Duodenal mucosa (tissue), 2 donors: ENCODE results near the gene PLEKHG5.
A peak's percentile ranks its signal among the peaks of the same experiment; 100 is the strongest.

ENCODE experiments used
- H3K27ac ChIP-seq: one replicate; pipeline ENCODE4 v1.7.0; 2013; ENCODE audit warnings: low read depth, low read length
- H3K27me3 ChIP-seq, 2 donors: one replicate each; pipeline ENCODE4 v1.7.0; 2013; ENCODE audit warnings: low read length in 2 of 2, control low read depth in 1 of 2; ENCODE audit not compliant: insufficient read depth in 2 of 2, control insufficient read depth in 1 of 2
- H3K36me3 ChIP-seq, 2 donors: one replicate each; pipeline ENCODE4 v1.7.0; 2013; ENCODE audit warnings: low read length in 2 of 2, control low read depth in 1 of 2; ENCODE audit not compliant: insufficient read depth in 2 of 2, control insufficient read depth in 1 of 2
- H3K4me1 ChIP-seq, 2 donors: one replicate each; pipeline ENCODE4 v1.7.0; 2013; ENCODE audit warnings: low read length in 2 of 2, control low read depth in 1 of 2; ENCODE audit not compliant: insufficient read depth in 2 of 2, control insufficient read depth in 1 of 2
- H3K4me3 ChIP-seq, 2 donors: one replicate each; pipeline ENCODE4 v1.7.0; 2013; ENCODE audit warnings: low read length in 2 of 2, low read depth in 1 of 2
- H3K9ac ChIP-seq, 2 donors: one replicate each; pipeline ENCODE4 v1.7.0; 2013; ENCODE audit warnings: low read length in 2 of 2, low read depth in 1 of 2
- H3K9me3 ChIP-seq, 2 donors: one replicate each; pipeline ENCODE4 v1.7.0; 2013; ENCODE audit warnings: low read length in 2 of 2, control low read depth in 1 of 2; ENCODE audit not compliant: control insufficient read depth in 1 of 2

Gene PLEKHG5

DNA sequence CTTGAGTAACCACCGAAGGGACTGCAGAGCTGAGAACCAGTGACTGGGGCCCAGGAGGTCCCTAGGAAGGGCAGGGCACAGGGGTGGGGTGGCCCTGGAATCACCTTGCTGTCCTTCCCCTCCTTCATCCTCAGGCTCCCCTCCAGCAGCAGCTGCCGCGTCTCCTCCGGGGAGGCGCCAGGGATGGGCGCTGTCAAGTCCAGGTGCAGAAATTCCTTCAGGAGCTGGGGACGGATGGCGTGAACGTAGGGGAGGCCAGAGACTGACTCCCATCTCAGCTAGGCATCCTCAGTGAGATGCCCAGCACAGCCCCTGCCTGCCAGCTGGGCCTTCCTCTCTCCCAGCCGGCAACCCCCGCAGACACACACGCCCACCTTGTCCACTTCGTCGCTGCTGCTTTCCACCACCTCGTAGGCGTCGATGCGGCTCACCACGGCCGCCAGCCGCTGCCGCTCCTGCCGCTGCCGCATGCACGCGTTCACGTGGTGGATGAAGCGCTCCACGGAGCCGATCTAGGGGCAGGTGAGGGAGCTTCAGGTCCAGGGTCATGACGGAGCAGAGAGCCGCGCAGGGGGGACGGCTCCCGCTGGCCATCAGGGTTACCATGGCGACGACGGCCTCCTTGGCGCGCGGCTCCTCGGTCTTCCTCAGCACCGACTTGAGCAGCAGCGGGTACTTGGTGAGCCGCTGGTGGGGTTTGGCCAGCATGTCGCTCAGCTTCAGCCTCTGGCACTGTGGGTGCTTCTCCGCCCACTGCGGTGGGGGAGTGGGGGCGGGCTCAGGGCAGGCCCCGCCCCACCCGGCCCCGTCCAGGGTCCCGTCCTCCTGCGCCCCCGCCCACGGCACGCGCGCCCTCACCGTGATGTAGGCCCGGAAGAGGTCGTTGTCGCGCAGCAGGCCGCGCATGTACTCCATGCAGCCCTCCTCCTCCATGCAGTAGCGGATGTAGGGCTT is 21.1 kb downstream of the PLEKHG5 start:
- Histone ChIP-seq H3K4me3 (peak overlapping the region; percentile 42 to 67), H3K27me3 (no peaks in the 10 kb centered on the region), H3K27ac (no peak overlapping the region), H3K4me1 (peaks cover 19 to 22% of the 10 kb centered on the region in 2 donors), H3K9me3 (no peaks in the 10 kb centered on the region), H3K9ac (no peak overlapping the region), H3K36me3 (peaks cover 12 to 16% of the 10 kb centered on the region in 2 donors)

DNA sequence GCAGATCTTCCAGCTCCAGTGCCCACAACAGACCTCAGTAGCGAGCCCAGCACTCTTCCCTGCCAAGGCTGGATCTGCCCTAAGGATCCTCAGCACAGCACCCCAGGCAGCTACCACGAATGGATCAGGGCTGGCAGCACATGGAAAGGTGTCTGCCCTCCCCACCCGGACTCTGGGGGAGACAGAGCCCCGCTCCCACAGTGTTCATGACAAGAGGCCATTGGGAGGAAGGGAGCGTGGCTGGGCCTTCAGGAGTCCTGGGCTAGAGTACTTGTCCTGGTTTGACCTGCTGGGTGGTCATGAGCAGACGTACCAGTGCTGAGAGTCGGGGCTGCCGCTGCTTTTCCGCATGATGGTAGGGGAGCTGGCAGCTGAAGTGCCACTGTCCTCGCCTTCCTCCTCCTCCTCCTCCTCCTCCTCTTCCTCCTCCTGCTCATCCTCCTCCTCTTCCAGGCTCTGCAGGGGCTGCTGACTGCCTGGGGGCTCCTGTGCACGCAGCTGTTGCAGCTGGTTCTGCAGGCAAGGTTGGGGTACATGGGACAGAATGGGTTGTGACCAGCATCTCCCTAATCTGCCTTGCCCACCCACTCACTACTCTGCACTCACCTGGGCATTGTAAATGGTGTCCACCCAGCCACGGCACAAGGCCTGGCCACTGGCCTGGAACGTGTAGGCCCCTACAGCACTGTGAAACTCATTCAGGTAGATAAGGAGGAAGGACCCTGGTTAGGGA is 22.6 kb downstream of the PLEKHG5 start:
- no peak overlapping the region for H3K27ac ChIP-seq
- H3K4me1 ChIP-seq: peaks cover 16 to 28% of the 10 kb centered on the region in 2 donors
- H3K9ac ChIP-seq: no peak overlapping the region
- no peaks in the 10 kb centered on the region for H3K27me3 ChIP-seq
- H3K36me3 ChIP-seq: peaks cover 12 to 19% of the 10 kb centered on the region in 2 donors
- no peak overlapping the region for H3K4me3 ChIP-seq
- no peaks in the 10 kb centered on the region for H3K9me3 ChIP-seq

DNA sequence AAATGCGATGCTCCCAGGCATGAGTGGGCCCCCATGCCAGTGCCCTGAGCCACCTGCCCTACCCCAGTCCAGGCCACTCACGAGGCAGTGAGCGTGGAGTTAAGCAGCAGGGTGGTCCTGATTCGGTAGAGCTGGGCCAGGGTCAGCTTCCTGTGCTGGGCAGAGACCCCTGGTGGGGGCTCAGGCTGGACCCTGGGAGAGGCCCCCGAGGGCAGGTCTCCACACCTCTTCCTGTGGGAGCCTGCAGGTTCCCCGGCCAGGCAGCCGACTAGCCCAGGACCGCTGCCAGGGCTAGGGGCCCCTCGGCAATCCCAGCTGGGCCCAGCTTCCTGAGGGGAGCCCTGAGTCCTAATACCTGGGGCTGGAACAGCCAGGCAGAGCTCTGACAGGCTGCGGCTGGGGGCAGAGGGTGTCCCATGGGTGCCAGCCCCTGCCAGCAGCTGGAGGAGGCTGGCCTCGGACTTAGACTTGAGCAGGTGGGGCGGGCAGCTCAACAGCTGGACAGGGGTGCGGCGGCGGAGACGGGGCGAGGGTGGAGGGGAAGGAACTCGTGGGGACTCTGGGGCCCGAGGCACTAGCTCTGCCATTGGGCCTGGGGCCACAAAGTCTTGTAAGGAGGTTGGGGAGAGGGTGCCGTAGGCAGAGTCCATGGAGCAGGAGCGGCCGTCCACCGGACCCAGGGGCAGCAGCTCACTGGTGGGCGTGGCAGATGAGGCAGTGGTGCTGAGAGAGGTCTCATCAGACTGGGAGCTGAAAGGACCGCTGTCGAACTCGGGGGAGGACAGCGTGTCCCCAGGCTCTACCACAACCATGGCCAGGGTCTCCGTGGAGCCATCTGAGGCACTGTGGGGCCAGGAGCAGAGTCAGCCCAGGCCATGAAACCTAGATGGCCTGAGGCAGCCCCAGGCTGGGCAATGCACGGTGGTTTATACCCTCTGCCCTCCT is 23.5 kb downstream of the PLEKHG5 start:
- Histone ChIP-seq H3K4me1 (peaks cover 16 to 24% of the 10 kb centered on the region in 2 donors), H3K27me3 (no peaks in the 10 kb centered on the region), H3K4me3 (no peak overlapping the region), H3K9ac (no peak overlapping the region), H3K36me3 (peaks cover 12 to 20% of the 10 kb centered on the region in 2 donors), H3K27ac (no peak overlapping the region), H3K9me3 (no peaks in the 10 kb centered on the region)

DNA sequence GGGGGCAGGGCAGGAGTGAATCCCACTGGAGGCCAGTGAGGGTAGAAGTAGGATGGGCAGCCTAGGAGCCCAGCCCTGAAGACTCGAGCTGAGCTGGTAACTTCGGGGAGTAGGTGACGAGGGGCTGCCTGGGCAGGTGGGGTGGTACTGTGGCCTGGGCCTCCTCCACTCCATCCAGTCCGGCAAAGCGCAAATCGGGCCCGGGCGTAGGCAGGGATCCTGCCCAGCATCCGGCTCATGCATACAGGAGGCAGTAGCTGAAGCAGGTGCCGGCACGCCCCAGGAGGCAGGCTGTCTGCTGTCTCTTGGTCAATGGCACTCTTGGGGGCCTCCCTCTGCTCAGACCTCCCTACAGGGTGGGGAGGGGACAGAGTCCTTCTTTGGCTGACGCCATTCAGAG is 24.2 kb downstream of the PLEKHG5 start:
- peaks cover 8 to 16% of the 10 kb centered on the region in 2 donors for H3K4me1 ChIP-seq
- H3K9ac ChIP-seq: no peak overlapping the region
- no peaks in the 10 kb centered on the region for H3K9me3 ChIP-seq
- H3K27me3 ChIP-seq: no peaks in the 10 kb centered on the region
- H3K36me3 ChIP-seq: peaks cover 20 to 27% of the 10 kb centered on the region in 2 donors
- no peak overlapping the region for H3K27ac ChIP-seq
- H3K4me3 ChIP-seq: no peak overlapping the region

DNA sequence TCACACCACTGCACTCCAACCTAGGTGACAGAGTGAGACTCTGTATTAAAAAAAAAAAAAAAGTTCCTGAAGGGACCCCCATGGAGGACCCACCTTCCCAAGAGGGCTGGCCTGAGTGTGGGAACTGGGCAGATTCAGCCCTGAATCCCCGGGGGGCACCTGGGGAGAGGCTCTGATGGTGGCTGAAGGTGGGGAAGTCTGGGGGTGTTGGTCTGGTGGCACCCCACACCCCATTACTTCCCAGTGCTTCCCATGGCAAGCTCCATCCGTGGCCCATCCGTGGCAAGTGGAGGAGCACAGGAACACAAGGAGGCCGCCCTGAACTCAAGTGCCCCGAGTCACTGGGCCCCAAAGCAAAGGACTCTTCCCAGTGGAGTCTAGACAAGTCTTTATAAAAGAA is 24.7 kb downstream of the PLEKHG5 start:
- H3K4me3 ChIP-seq: no peak overlapping the region
- peaks cover 7 to 13% of the 10 kb centered on the region in 2 donors for H3K4me1 ChIP-seq
- H3K9ac ChIP-seq: no peak overlapping the region
- H3K27ac ChIP-seq: no peak overlapping the region
- H3K36me3 ChIP-seq: peaks cover 24 to 27% of the 10 kb centered on the region in 2 donors
- H3K27me3 ChIP-seq: no peaks in the 10 kb centered on the region
- H3K9me3 ChIP-seq: no peaks in the 10 kb centered on the region

DNA sequence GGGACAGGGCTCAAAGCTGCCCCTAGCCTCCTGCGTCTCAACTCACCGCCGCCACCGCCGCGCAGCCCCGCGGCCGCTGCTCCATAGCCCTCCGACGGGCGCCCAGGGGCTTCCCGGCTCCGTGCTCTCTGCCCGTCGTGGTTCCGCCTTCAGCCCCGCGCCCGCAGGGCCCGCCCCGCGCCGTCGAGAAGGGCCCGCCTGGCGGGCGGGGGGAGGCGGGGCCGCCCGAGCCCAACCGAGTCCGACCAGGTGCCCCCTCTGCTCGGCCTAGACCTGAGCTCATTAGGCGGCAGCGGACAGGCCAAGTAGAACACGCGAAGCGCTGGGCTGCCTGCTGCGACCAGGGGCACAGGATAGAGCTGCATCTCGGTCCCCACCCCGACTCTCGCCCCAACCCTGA is 25.4 kb downstream of the PLEKHG5 start, which contains the start of gene TNFRSF25:
TSS of gene TNFRSF25 (minus strand) at position 151 of the 400 bp plus-strand sequence. CDS start at position 85, 66 bp downstream.
- Histone ChIP-seq H3K9me3 (no peaks in the 10 kb centered on the region), H3K27ac (peak within 1 kb of the TSS; percentile 50), H3K36me3 (peaks cover 27 to 29% of the 10 kb centered on the region in 2 donors), H3K4me1 (peaks cover 7 to 12% of the 10 kb centered on the region in 2 donors), H3K4me3 (peak within 1 kb of the TSS; percentile 66 to 68), H3K9ac (peak within 1 kb of the TSS; percentile 68 to 69), H3K27me3 (no peaks in the 10 kb centered on the region)

DNA sequence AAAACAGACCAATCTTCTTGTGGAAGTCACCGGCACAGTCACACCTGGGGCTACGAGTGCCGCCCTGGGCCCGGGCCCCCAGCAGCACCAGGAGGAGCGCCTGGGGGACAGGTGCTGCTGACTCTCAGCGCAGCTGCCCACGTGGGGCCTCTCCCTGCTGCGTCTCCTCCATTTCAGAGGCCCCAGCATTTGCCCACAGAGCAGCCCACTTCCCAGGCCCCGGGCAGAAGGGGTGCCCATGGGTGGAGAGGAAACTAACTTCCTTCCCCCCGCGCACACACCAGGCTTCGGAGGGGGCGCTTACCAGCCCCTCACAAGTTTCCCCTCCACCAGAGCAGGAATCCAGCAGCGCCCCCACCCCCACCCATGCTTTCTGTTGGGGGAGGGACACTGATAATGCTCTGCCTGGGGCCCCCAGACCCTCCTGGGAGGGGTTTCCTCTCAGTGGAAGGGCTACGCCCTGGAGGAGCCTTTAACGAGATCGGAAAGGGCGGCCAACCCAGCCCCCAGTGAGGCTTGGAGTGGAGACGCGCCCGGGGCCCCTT is 25.9 kb downstream of the PLEKHG5 start:
- H3K9me3 ChIP-seq: no peaks in the 10 kb centered on the region
- peaks cover 7 to 12% of the 10 kb centered on the region in 2 donors for H3K4me1 ChIP-seq
- peaks cover 27 to 29% of the 10 kb centered on the region in 2 donors for H3K36me3 ChIP-seq
- H3K27ac ChIP-seq: peak overlapping the region; percentile 50
- H3K4me3 ChIP-seq: peak overlapping the region; percentile 66 to 68
- H3K27me3 ChIP-seq: no peaks in the 10 kb centered on the region
- peak overlapping the region; percentile 68 to 69 for H3K9ac ChIP-seq

DNA sequence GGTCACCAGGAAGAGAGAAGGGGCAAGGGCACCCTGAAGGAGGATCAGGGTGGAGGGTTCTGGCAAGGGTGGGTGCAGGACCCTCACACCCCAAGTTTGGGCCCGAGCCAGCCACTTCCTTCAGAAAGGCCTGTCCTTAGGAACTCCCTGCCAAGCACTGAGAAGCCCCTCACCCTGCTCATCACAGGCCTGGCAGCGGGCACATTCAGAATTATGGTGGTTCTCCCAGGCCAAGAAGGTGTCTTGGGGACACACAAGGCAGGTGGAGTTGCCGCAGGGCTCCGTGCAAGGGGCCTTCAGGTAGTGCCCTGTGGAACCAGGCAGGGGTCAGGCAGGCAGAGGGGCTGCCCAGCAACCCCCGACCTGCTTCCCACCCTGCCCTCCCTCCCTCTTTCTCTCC is 26.6 kb downstream of the PLEKHG5 start:
- Histone ChIP-seq H3K27ac (no peak overlapping the region), H3K27me3 (no peaks in the 10 kb centered on the region), H3K4me1 (peaks cover 7 to 12% of the 10 kb centered on the region in 2 donors), H3K36me3 (peaks cover 25 to 29% of the 10 kb centered on the region in 2 donors), H3K4me3 (peak overlapping the region; percentile 66 to 68), H3K9me3 (no peaks in the 10 kb centered on the region), H3K9ac (peak overlapping the region; percentile 68 to 69)

DNA sequence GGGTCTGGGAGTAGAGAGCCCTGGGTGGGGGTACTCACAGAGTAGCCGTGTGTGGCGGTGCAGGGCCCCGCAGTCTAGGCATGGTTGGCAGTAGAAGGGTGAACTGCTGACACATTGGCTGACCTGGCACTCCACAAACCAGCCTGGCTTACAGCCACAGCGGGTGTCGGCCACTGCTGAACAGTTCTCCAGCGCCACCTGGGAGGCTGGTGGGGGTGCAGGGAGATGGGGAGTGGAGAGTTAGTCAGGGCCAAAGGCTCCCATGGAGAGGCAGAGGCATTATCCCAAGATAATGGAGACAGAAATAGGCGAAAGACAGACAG is 27.0 kb downstream of the PLEKHG5 start:
- H3K36me3 ChIP-seq: peaks cover 22 to 29% of the 10 kb centered on the region in 2 donors
- H3K4me3 ChIP-seq: peak overlapping the region; percentile 66 to 68
- no peak overlapping the region for H3K27ac ChIP-seq
- H3K27me3 ChIP-seq: no peaks in the 10 kb centered on the region
- peak overlapping the region; percentile 68 to 69 for H3K9ac ChIP-seq
- no peaks in the 10 kb centered on the region for H3K9me3 ChIP-seq
- peaks cover 7 to 12% of the 10 kb centered on the region in 2 donors for H3K4me1 ChIP-seq
